Testis (tissue), 2 donors: ENCODE results near the gene POLR3GL.

ENCODE experiments used
- POLR2A ChIP-seq: fragments of 450-650 bp; IDR thresholded peaks from one replicate; pipeline ENCODE4 v1.6.1; 2017; ENCODE audit warnings: antibody characterized with exemption, mild to moderate bottlenecking, moderate library complexity
- TF ChIP-seq, protein P1 (sequence below), 3 experiments: fragments of 450-650 bp in 2 of 3; fragments of 200-600 bp in 1 of 3; sonication (generic) in 1 of 3; IDR thresholded peaks; one replicate each; pipeline ENCODE4 v1.5.1; 2016 to 2019; ENCODE audit warnings: antibody characterized with exemption in 3 of 3, mild to moderate bottlenecking in 2 of 3, moderate library complexity in 1 of 3

DNA sequence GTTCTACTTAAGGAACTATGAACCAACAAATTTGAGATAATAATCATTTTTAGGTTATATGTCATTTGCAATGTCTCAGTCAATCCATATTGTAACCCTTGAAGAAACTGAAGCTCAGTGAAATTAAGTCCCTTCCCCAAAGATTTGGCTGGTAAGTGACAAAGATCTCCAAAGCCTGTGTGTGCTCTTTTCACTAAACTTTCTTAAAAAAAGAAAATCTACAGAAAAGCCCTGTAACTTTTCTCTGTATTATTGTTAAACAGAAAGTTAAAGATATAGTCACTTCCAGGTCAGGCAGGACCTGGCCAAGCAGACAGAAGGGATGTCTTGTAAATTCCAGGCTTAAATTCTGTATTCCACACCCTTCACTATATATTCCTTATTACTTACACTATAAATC is 8.1 kb upstream of the POLR3GL start:
- TF ChIP-seq, protein P1, sequence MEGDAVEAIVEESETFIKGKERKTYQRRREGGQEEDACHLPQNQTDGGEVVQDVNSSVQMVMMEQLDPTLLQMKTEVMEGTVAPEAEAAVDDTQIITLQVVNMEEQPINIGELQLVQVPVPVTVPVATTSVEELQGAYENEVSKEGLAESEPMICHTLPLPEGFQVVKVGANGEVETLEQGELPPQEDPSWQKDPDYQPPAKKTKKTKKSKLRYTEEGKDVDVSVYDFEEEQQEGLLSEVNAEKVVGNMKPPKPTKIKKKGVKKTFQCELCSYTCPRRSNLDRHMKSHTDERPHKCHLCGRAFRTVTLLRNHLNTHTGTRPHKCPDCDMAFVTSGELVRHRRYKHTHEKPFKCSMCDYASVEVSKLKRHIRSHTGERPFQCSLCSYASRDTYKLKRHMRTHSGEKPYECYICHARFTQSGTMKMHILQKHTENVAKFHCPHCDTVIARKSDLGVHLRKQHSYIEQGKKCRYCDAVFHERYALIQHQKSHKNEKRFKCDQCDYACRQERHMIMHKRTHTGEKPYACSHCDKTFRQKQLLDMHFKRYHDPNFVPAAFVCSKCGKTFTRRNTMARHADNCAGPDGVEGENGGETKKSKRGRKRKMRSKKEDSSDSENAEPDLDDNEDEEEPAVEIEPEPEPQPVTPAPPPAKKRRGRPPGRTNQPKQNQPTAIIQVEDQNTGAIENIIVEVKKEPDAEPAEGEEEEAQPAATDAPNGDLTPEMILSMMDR (IDR thresholded peaks at IDR 0.05) = no peak
- TF ChIP-seq POLR2A = no peak
